ENCODE measurements around the gene ARRDC4.

ARRDC4 gene

DNA sequence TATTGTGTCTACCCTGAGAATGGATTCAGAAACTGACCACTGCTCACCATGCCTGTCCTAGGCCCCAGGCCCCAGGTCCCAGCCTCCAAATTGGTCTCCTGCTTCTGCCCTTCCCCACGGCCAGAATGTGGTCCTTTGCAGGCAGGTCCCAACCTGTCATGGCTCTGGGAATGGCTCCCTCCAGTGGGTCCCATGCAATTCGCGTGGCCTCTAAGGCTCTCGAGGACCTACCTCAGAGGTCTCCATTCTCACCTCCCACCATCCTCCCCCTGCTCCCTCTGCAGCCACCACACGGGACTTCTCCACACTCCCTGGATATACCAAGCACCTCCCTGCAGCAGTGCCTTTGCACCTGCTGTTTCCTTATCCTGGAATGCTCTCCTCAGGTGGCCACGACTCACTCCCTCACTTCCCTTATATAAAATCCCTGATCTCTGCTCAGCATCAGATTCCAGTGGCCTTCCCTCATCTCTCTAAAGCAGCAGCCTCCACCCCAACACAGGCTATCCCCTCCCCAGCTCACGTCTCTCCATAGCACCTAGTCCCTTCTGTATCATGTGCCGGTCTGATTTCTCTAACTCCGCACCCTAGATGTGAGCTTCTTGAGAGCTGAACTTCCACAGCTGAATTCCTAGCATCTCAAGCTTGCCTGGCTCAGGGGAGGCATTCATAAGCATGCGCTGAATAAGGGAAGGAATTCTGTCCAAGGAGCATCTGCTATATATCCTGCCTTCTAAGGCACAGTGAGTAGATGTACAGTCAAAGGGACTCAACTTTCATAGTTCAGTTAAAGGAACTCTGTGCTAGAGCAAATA lies 56.9 kb downstream of the ARRDC4 start:
- Histone ChIP-seq H3K4me3 (ENCODE audit: low read length) (no peak overlapping the region), H3K4me1 (ENCODE audit: control insufficient read depth, insufficient read depth, low read length) (no peaks in the 10 kb centered on the region), H3K9ac (ENCODE audit: low read length) (no peak overlapping the region), H3K9me3 (ENCODE audit: control insufficient read depth, low read length) (no peaks in the 10 kb centered on the region), H3K36me3 (ENCODE audit: control insufficient read depth, insufficient read depth, low read length, severe bottlenecking) (no peaks in the 10 kb centered on the region), H3K27me3 (replicated peaks; ENCODE audit: control insufficient read depth, insufficient read depth, low read length) (peaks cover 16% of the 10 kb centered on the region)
- DNase-seq (ENCODE audit: low read depth) = no peak

- no peak for DNase-seq (ENCODE audit: low read depth)
- Histone ChIP-seq H3K36me3 (ENCODE audit: control insufficient read depth, insufficient read depth, low read length, severe bottlenecking) (no peaks in the 10 kb centered on the region), H3K9me3 (ENCODE audit: control insufficient read depth, low read length) (no peaks in the 10 kb centered on the region), H3K4me1 (ENCODE audit: control insufficient read depth, insufficient read depth, low read length) (no peaks in the 10 kb centered on the region), H3K4me3 (ENCODE audit: low read length) (no peak overlapping the region), H3K27me3 (replicated peaks; ENCODE audit: control insufficient read depth, insufficient read depth, low read length) (peaks cover 16% of the 10 kb centered on the region), H3K9ac (ENCODE audit: low read length) (no peak overlapping the region)
Measured at GRCh38 chr15:98018761-98019351, 58.4 kb downstream of the ARRDC4 start.
